HG03457 (cell line): ENCODE measurements around the gene MYH7B.

Source experiments
- ATAC-seq: cut with Tn5 transposase; IDR thresholded peaks from one replicate; pipeline ENCODE4 v1.9.1; 2021; ENCODE audit warnings: moderate number of reproducible peaks; ENCODE audit not compliant: unreplicated experiment

Gene MYH7B

DNA sequence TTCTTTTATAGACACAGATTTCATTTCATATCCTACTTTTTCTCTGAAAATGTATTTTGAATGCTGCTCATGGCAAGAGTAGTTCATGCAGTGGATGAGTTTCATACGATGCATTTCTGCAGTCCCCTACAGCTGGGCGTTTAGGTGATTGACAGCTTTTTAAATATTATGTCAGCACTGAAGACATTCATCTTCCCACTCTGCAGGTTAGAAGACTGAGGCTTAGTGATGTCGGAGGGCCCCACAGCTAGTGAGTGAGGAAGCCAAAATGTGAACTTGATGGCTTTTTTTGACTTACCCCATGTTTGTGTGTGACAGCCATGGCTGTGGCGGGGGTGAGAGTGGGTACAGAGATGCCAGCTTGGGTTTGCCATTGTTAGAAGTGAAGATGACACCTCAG lies 33.5 kb downstream of the MYH7B start:
- ATAC-seq, result no peak

DNA sequence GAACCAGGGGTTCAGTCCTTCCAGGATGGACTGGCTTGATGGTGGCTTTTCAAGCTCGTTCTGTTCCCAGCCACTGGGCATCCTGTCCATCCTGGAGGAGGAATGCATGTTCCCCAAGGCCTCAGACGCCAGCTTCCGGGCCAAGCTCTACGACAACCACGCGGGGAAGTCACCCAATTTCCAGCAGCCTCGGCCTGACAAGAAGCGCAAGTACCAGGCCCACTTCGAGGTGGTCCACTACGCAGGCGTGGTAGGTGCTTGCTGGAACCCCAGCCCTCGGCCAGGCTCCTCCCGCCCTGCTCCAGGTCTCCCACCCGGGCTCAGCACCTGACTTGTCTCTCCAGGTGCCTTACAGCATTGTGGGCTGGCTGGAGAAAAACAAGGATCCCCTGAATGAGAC lies 34.0 kb downstream of the MYH7B start:
- ATAC-seq, result no peak

DNA sequence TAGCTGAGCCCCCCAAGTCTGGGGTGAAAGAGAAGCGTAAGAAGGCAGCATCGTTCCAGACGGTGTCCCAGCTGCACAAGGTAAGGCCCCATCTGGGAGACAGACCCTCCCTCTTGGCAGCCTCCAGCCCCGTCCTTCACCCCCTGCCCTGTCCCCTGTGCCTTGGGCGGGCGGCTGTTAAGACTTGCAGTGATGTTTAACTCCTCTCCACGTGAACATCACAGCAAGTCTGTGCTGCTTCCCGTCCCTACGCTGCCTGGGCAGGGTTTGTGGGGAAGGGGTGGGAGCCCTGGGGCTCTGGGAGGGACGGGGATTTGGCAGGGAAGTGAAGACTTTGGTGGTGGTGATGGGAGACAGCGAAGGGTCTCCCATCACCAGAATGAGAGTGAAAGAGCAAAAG lies 34.6 kb downstream of the MYH7B start:
- ATAC-seq, result no peak

DNA sequence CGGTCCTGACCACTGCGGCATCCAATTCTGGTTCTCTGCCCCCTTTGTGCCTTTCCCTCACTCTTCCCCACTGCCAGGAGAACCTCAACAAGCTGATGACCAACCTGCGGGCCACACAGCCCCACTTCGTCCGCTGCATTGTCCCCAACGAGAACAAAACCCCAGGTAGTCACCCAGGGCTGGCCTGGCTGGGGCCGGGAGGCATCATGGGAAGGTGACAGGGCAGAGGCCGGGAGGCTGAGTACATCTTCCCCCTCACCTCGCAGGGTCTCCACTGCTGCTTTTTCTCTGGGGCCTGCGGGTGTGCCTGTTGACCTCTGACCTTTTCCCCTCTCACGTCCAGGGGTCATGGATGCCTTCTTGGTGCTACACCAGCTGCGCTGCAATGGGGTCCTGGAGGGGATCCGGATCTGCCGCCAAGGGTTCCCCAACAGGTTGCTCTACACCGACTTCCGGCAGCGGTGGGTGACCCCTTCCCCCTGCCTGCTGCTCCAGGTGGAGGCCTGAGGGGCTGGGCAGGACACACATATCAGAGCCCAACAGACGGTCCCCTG lies 35.1 kb downstream of the MYH7B start:
- no peak for ATAC-seq

DNA sequence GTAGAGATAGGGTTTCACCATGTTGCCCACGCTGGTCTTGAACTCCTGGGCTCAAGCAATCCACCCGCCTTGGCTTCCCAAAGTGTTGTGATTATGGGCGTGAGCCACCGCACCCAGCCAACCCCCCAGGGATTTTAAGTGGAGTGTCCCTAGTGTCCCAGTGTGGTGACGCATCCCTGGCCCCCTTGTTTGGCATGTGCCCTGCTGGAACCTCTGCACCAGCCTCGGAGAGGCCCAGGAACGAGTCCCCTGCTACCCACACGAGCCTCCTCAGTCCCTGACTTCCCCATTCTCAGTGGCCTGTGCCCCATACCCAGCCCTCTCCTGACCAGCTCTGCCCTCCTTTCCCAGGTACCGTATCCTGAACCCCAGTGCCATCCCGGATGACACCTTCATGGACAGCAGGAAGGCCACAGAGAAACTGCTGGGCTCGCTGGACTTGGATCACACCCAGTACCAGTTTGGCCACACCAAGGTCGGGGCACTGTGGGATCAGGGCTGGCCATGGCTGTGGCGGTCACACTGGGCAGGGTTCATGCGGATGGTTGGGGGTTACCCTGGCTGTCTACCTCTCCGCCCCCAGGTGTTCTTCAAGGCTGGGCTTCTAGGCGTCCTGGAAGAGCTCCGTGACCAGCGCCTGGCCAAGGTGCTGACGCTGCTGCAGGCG lies 37.2 kb downstream of the MYH7B start:
- ATAC-seq, result no peak

DNA sequence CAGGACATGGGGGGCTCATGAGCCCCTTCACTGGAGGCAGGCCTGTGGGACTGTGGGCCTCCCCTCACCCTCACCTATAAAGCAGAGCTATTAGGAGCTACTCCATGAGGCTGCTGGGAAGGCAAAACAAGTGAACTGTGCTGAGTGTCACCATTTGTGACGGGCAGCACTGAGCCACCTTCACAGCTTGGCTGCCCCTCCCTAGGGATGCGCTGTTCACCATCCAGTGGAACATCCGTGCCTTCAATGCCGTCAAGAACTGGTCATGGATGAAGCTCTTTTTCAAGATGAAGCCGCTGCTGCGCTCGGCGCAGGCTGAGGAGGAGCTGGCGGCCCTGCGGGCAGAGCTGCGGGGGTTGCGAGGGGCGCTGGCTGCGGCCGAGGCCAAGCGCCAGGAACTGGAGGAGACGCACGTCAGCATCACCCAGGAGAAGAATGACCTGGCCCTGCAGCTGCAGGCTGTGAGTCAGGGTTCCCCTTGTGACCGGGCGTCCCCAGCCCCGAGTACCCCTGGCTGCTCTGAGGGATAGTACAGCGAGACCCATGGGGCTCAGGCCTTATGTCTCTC lies 38.4 kb downstream of the MYH7B start:
- ATAC-seq, result no peak

DNA sequence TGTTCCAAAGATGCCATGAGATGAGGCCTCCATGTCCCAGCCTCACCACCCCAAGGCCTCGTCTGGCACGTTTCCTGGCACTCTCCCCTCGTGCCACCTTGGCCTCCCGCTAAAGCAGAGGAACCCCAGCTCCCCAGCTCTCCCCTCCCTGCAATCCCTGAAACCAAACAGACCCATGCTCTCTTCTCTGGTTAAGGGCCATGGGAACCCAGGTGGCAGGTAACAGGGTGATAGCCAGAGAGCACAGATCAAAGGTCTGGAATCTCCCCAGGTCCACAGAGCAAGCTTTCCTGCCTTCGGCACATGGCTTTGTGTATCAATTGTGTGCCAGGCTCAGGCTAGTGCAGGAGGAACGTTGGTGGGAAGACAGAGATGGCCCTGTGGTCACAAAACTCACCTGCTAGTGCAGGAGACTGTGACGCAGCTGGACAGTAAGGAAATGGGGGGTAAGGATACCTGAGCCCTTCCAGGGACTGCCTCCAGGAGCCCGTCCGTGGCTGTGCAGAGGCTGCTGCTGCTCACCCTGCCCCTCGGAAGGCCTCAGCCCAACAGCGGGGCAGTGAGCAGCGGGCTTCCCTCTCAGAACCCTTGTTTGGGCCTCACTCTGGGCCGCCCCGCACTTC lies 39.0 kb downstream of the MYH7B start:
- no peak for ATAC-seq

DNA sequence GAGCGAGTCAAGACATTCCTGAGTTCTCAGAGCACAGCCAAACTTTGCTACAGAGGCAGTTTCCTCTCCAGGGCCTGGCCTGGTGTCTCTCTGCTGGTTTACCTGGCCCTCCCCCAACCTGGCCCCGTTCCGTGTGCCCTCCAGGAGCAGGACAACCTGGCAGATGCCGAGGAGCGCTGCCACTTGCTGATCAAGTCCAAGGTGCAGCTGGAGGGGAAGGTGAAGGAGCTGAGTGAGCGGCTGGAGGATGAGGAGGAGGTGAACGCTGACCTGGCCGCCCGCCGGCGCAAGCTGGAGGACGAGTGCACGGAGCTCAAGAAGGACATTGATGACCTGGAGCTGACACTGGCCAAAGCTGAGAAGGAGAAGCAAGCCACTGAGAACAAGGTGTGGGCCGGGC lies 39.5 kb downstream of the MYH7B start:
- no peak for ATAC-seq

DNA sequence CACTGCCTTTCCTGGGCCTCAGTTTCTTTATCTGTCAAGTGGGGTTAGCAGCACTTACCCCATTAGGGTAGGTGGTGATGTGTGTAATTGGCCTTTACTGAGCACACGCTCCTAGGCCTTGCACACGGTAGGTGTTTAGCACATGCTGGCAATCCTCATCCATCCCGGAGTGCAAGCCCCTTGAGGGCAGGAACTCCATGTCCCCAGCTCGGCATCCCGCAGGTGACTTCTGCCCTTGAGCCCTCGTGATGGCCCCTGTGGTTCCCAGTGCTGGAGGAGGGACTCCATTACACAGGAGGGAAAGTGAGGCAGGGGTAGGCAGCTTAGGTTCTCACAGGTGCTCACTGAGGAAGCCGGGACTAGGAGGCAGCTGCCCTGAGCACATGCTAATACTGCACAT lies 40.0 kb downstream of the MYH7B start:
- no peak for ATAC-seq

DNA sequence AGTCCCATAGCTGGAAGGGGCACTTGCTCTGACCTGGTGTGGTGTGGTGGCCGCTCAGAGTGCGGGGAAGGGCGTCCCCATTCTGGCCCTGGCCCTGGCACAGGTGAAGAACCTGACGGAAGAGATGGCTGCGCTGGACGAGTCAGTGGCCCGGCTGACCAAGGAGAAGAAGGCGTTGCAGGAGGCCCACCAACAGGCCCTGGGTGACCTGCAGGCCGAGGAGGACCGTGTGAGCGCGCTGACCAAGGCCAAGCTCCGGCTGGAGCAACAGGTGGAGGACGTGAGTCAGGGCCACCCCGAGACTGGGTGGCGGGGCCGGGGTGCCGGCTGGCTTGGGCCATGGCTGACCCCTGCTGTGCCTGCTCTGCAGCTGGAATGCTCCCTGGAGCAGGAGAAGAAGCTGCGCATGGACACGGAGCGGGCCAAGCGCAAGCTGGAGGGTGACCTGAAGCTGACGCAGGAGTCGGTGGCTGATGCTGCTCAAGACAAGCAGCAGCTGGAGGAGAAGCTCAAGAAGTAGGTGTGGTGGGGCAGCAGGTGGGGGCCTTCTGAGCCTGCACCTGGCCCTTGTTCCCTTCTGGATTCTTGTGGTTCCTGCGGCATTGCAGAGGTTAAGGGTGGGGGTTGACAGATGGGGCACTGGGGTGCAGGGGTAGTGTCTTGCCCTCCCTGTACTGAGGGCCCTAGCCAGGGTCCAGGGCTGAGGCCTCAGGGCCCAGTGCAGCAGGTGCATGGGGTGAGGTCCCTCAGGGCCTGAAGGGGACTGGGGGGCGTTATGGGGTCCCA lies 40.8 kb downstream of the MYH7B start:
- no peak for ATAC-seq

DNA sequence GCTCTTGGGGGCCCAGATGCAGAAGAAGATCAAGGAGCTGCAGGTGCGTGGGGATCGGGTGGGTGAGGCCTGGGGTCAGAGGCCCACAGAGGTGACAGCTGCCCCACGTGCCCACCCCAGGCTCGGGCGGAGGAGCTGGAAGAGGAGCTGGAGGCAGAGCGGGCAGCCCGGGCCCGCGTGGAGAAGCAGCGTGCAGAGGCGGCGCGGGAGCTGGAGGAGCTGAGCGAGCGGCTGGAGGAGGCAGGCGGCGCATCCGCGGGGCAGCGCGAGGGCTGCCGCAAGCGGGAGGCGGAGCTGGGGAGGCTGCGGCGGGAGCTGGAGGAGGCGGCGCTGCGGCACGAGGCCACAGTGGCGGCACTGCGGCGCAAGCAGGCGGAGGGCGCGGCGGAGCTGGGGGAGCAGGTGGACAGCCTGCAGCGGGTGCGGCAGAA lies 41.5 kb downstream of the MYH7B start:
- no peak for ATAC-seq

DNA sequence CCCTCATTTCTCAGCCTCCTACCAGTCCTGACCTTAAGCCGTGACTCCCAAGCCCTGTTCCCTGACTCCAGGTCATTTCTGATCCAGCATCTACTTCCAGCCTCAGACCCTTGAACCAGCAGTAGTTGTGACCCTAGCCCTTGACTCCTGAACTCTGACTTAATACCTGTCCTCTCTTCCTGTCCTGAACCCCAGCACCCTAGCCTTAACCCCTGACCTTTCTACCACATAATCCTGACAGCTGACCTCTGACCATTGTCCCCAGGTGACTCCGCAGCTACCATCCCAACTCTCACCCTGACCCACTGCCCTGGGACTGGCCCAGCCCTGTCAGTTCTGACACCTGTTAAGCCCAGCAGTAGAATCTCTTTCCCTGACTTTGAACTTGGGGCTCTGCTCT lies 42.1 kb downstream of the MYH7B start:
- no peak for ATAC-seq

DNA sequence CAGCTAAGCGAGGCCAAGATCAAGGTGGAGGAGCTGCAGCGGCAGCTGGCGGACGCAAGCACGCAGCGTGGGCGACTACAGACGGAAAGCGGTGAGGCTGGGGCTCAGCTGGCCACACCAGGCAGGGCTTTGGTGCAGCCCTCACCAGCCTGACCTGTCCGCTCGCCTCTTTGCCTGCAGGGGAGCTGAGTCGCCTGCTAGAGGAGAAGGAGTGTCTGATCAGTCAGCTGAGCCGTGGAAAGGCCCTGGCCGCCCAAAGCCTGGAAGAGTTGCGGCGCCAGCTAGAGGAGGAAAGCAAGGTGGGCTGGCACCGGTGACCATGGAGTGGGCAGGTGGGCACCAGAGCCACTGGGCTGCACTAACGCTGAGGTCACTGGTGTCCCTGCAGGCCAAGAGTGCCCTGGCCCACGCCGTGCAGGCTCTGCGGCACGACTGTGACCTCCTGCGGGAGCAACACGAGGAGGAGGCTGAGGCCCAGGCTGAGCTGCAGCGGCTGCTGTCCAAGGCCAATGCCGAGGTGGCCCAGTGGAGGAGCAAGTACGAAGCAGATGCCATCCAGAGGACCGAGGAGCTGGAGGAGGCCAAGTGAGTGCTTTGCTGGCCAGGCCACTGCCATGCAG lies 42.8 kb downstream of the MYH7B start:
- ATAC-seq, result no peak

DNA sequence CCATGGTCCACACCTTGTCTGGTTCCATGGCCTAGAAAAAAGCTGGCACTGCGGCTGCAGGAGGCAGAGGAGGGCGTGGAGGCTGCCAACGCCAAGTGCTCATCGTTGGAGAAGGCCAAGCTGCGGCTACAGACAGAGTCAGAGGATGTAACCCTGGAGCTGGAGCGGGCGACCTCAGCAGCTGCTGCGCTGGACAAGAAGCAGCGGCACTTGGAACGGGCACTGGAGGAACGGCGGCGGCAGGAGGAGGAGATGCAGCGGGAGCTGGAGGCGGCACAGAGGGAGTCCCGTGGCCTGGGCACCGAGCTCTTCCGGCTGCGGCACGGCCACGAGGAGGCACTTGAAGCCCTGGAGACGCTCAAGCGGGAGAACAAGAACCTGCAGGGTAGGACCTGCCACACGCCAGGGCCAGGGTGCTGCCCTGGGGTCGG lies 43.4 kb downstream of the MYH7B start:
- ATAC-seq, result no peak

DNA sequence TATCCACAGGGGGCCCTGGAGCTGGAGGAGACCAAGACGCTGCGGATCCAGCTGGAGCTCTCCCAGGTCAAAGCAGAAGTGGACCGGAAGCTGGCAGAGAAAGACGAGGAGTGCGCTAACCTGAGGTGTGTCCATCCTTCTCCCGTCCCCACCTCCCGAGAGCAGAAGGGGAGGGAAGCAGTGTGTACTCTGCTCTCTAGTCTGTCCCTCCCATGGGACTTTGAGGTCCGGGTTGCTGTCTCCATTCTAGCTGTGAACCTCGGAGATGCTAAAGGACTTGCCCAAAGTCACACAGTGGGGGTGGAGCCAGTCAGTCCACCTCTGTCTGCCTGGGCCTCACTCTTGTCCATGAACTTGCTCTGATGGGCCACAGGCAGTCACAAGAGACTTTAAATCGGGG lies 44.1 kb downstream of the MYH7B start:
- no peak for ATAC-seq

DNA sequence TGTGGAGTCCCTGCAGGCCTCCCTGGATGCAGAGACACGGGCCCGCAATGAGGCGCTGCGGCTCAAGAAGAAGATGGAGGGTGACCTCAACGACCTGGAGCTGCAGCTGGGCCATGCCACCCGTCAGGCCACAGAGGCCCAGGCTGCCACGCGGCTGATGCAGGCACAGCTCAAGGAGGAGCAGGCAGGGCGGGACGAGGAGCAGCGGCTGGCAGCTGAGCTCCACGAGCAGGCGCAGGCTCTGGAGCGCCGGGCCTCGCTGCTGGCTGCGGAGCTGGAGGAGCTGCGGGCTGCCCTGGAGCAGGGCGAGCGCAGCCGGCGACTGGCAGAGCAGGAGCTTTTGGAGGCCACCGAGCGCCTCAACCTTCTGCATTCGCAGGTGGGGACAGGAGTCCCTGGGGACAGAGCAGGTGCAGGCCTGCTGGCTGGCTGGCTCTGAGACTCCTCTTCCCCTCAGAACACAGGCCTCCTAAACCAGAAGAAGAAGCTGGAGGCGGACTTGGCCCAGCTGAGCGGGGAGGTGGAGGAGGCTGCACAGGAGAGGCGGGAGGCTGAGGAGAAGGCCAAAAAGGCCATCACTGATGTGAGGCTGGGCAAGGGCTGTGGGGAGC lies 44.7 kb downstream of the MYH7B start:
- ATAC-seq, result no peak

DNA sequence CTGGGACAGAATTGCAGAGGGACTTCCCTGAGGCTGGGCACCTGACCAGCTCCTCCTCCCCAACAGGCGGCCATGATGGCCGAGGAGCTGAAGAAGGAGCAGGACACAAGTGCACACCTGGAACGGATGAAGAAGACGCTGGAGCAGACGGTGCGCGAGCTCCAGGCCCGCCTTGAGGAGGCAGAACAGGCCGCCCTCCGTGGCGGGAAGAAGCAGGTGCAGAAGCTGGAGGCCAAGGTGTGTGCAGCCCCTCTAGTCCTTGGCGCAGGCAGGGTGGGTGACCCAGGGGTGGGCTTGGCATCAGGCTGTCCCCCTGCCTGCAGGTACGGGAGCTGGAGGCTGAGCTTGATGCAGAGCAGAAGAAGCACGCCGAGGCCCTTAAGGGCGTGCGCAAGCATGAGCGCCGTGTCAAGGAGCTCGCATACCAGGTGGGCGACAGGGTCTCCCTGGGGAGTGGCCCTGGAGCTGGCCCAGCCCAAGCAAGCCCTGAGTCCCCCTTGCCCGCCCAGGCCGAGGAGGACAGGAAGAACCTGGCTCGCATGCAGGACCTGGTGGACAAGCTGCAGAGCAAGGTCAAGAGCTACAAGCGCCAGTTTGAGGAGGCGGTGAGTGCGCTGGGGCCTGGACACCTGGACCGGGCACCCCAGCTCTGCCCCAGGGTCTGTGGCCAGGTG lies 45.4 kb downstream of the MYH7B start:
- no peak for ATAC-seq

DNA sequence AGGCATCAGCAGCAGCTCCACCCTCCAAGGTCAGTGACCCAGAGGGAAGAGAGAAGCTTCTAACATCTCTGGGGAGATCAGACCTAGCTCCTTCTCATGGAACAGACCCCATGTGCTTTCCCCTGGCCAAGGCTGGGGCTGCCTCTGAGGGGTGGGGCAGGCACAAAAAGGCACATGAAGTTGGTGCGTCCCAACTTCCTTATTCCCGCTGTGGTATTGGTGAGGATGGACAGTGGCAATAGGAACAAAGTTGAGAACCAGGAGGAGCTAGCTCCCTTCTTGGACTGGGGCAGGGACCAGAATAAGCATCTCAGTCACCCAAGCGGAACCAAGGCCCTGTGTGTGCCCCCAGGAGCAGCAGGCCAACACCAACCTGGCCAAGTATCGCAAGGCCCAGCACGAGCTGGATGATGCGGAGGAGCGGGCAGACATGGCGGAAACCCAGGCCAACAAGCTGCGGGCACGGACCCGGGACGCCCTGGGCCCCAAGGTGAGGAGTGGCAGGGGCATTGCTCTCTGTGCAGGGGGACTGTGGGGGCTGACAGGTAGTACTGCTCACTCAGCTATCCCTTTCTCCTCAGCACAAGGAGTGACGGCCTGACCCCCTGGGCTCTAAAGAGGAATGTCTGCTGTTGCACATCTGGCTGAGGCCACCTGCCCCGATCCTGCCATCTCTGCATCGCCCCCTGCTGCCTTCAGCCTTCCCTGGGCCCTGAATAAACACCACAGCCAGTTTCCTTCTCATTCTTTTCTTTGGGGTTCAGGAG lies 46.1 kb downstream of the MYH7B start:
- no peak for ATAC-seq

DNA sequence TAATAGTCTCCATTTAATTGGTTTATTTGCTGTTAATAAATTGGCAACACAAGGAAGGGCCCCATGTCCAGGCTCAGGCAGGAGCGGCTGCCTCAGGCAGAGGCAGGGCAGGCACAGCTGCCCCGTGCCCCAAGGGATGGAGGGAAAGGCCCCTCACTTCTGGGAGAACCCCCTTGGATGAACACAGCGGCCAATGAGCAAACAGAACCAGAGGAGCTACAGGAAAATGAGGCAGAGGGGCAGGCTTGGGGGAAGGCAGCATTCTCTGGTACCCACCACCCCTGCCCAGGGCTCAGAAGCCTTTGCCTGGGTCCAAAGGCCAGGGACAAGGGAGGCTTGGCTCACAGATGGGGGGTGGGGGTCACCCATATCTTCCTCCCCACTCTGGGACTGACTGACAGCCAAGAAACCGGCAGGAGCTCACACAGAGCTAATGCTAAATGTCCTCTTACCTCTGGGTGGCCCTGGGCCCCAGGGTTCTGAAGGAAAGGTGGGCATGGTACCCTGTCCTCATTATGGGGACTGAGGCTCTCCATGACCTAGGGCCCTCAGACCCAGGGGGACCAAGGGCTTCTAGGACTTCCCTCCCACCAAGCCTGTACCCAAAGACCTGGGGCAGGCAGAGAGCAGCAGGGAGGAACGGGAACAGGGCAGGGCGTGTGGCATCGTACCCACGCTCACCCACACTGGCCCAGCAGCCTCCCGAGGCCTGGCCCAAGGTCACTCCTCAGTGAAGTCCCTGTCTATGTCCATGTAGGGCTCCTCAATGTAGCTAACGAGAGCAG lies 47.0 kb downstream of the MYH7B start:
- ATAC-seq, result no peak
